K562 (cell line): Measurements from ENCODE around the gene PDPR.
"Not testable (repeated sequence)": the region's sequence is repeated elsewhere in the genome, so short reads cannot be mapped to it uniquely, and the experiment has no call there.

Experiments
- ELF1 ChIP-seq: fragments of 200-800 bp; sonication (Bioruptor generic); IDR thresholded peaks from 2 replicates; pipeline ENCODE4 v1.6.1; 2016; ENCODE audit warnings: missing genetic modification characterization, missing compliant biosample characterization
- FOXP1 ChIP-seq: sonication (generic); formaldehyde crosslinking; IDR thresholded peaks from 2 replicates; pipeline ENCODE4 v1.8.0; 2022; ENCODE audit warnings: mild to moderate bottlenecking, missing genetic modification reagents
- KAT7 ChIP-seq: sonication (generic); formaldehyde crosslinking; IDR thresholded peaks from 2 replicates; pipeline ENCODE4 v1.8.0; 2022; ENCODE audit warnings: missing genetic modification reagents, mild to moderate bottlenecking, borderline replicate concordance
- POLR2A ChIP-seq: fragments of 450-650 bp; conservative IDR thresholded peaks from 2 replicates; pipeline ENCODE4 v1.6.1; 2016
- SPI1 ChIP-seq: IDR thresholded peaks from 2 replicates; pipeline ENCODE4 v1.6.1; 2011; ENCODE audit warnings: low read depth, low read length, control low read depth, borderline replicate concordance
- ZNF174 ChIP-seq: fragments of 250-450 bp; sonication (Bioruptor Pico); IDR thresholded peaks from 2 replicates; pipeline ENCODE4 v1.4.0; 2020; ENCODE audit warnings: mild to moderate bottlenecking
- TF ChIP-seq, protein P1 (sequence below), 3 experiments: IDR thresholded peaks in 2 of 3; conservative IDR thresholded peaks in 1 of 3; 2 replicates each; pipeline ENCODE4 v1.5.1; 2011 to 2012; ENCODE audit warnings: low read length in 3 of 3, mild to moderate bottlenecking in 3 of 3, control low read depth in 2 of 3, improper control_type of control experiment in 1 of 3, inconsistent platforms in 1 of 3, low read depth in 1 of 3, mixed read lengths in 1 of 3, moderate library complexity in 1 of 3; ENCODE audit not compliant: insufficient read depth in 2 of 3
- TF ChIP-seq, protein P2 (sequence below): sonication (generic); formaldehyde crosslinking; IDR thresholded peaks from 2 replicates; pipeline ENCODE4 v1.5.0; 2020; ENCODE audit warnings: missing genetic modification reagents
- TF ChIP-seq, protein P3 (sequence below): sonication (generic); formaldehyde crosslinking; IDR thresholded peaks from 2 replicates; pipeline ENCODE4 v1.9.0; 2022; ENCODE audit warnings: mild to moderate bottlenecking, missing genetic modification reagents

DNA sequence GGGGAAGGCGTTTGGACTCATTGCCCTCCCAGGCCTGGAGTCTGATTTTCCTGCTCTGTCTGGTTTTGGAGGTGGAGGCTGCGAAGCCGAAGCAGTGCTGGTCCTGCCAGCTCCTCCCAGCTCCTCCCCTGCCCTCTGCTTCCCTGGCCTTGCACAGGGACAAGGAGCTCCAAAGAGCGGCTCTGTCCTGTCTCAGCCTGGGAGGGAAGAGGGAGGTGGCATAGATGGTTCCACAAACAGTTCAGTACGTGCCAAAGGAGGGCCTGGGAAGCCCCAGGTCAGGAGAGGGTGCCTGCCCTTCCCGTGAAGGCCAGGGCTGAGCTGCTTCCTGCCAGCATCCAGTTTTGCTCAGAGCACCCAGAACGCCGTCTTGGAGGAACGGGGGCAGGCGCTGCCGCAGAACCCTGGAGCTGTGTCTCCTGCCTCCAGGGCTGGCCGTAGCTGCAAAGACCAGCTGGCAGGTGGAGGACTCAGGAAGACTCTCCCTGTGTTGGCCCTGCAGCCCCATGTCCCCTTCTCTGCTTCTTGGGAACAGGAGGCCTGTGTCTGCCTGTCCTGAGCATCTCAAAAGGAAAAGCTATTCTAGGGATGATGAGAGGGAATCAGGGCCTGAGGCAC lies 82.7 kb downstream of the PDPR start:
- not testable (repeated sequence) for TF ChIP-seq FOXP1 (CRISPR knock-in tag); ZNF174 (CRISPR knock-in tag); POLR2A; SPI1; KAT7 (CRISPR knock-in tag); ELF1 (tag)
- TF ChIP-seq, protein P1, sequence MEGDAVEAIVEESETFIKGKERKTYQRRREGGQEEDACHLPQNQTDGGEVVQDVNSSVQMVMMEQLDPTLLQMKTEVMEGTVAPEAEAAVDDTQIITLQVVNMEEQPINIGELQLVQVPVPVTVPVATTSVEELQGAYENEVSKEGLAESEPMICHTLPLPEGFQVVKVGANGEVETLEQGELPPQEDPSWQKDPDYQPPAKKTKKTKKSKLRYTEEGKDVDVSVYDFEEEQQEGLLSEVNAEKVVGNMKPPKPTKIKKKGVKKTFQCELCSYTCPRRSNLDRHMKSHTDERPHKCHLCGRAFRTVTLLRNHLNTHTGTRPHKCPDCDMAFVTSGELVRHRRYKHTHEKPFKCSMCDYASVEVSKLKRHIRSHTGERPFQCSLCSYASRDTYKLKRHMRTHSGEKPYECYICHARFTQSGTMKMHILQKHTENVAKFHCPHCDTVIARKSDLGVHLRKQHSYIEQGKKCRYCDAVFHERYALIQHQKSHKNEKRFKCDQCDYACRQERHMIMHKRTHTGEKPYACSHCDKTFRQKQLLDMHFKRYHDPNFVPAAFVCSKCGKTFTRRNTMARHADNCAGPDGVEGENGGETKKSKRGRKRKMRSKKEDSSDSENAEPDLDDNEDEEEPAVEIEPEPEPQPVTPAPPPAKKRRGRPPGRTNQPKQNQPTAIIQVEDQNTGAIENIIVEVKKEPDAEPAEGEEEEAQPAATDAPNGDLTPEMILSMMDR (IDR thresholded peaks at IDR 0.05 in 2 of 3, conservative IDR thresholded peaks at IDR 0.05 in 1 of 3; ENCODE audit: insufficient read depth in 2 of 3, low read depth in 1 of 3, low read length in 3 of 3), result not testable (repeated sequence)
- TF ChIP-seq, protein P2, sequence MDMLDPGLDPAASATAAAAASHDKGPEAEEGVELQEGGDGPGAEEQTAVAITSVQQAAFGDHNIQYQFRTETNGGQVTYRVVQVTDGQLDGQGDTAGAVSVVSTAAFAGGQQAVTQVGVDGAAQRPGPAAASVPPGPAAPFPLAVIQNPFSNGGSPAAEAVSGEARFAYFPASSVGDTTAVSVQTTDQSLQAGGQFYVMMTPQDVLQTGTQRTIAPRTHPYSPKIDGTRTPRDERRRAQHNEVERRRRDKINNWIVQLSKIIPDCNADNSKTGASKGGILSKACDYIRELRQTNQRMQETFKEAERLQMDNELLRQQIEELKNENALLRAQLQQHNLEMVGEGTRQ (CRISPR knock-in tag), result not testable (repeated sequence)
- TF ChIP-seq, protein P3, sequence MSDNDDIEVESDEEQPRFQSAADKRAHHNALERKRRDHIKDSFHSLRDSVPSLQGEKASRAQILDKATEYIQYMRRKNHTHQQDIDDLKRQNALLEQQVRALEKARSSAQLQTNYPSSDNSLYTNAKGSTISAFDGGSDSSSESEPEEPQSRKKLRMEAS (CRISPR knock-in tag), result not testable (repeated sequence)
